PFSK-1 (cell line): ENCODE measurements around the gene CYP2S1.

Experiments used
- POLR2AphosphoS5 ChIP-seq: IDR thresholded peaks from 2 replicates; pipeline ENCODE4 v1.6.1; 2012; ENCODE audit warnings: low read depth, mild to moderate bottlenecking, control low read depth, low read length, moderate library complexity
- REST ChIP-seq, 2 experiments: IDR thresholded peaks; 2 replicates each; pipeline versions ENCODE4 v1.6.1 to v1.8.0; 2011 to 2012; ENCODE audit warnings: low read depth in 2 of 2, low read length in 2 of 2, control low read depth in 1 of 2, inconsistent platforms in 1 of 2, mild to moderate bottlenecking in 1 of 2, moderate library complexity in 1 of 2; ENCODE audit not compliant: insufficient read depth in 1 of 2
- SIN3A ChIP-seq: IDR thresholded peaks from 2 replicates; pipeline ENCODE4 v1.6.1; 2012; ENCODE audit warnings: mild to moderate bottlenecking, low read length, moderate library complexity, borderline replicate concordance; ENCODE audit not compliant: insufficient read depth
- TAF1 ChIP-seq: IDR thresholded peaks from 2 replicates; pipeline ENCODE4 v1.6.1; 2012; ENCODE audit warnings: low read length, control low read depth, borderline replicate concordance; ENCODE audit not compliant: insufficient read depth

- TF ChIP-seq TAF1 (no peak), SIN3A (no peak), REST (IDR thresholded peaks at IDR 0.05; ENCODE audit: insufficient read depth in 1 of 2, low read depth in 2 of 2, low read length in 2 of 2) (no peak), POLR2AphosphoS5 (no peak)
These were observed 48.6 kb upstream of the CYP2S1 start for GRCh38 chr19:41144403-41144802.
